RWPE2 (cell line): Measurements from ENCODE around the gene RAB11A.

ENCODE experiments used
- ATAC-seq: fragments of 200-7000 bp; cut with Tn5 transposase; 3 replicates; pipeline ENCODE4 v1.9.1; 2021; ENCODE audit warnings: low read depth
- DNase-seq: peaks from one replicate; pipeline ENCODE4 v3.0.0-alpha.2; 2020; ENCODE audit warnings: low spot score
- H3K27ac ChIP-seq: fragments of 450-650 bp; 2 replicates; pipeline ENCODE4 v1.5.1; 2017; ENCODE audit warnings: mild to moderate bottlenecking; ENCODE audit not compliant: poor library complexity, severe bottlenecking
- H3K27me3 ChIP-seq: fragments of 250-450 bp; sonication (Bioruptor Pico); 2 replicates; pipeline ENCODE4 v1.5.1; 2021; ENCODE audit warnings: mild to moderate bottlenecking, moderate library complexity; ENCODE audit not compliant: insufficient read depth, poor library complexity, severe bottlenecking
- H3K36me3 ChIP-seq: fragments of 250-450 bp; sonication (Bioruptor Pico); 2 replicates; pipeline ENCODE4 v1.5.1; 2020; ENCODE audit warnings: low read depth, mild to moderate bottlenecking, moderate library complexity
- H3K4me1 ChIP-seq: fragments of 250-450 bp; sonication (Bioruptor Pico); 2 replicates; pipeline ENCODE4 v1.5.1; 2021; ENCODE audit warnings: mild to moderate bottlenecking, moderate library complexity; ENCODE audit not compliant: insufficient read depth, poor library complexity, severe bottlenecking
- H3K4me3 ChIP-seq: fragments of 250-450 bp; sonication (Bioruptor Pico); 2 replicates; pipeline ENCODE4 v1.5.1; 2021; ENCODE audit warnings: mild to moderate bottlenecking, moderate library complexity; ENCODE audit not compliant: severe bottlenecking
- H3K9me3 ChIP-seq: fragments of 250-450 bp; sonication (Bioruptor Pico); 2 replicates; pipeline ENCODE4 v1.5.1; 2021; ENCODE audit warnings: mild to moderate bottlenecking, moderate library complexity; ENCODE audit not compliant: severe bottlenecking
- TF ChIP-seq, protein P1 (sequence below): fragments of 450-650 bp; IDR thresholded peaks from one replicate; pipeline ENCODE4 v1.5.1; 2017; ENCODE audit warnings: mild to moderate bottlenecking, moderate library complexity; ENCODE audit not compliant: poor library complexity, severe bottlenecking

Gene RAB11A

DNA sequence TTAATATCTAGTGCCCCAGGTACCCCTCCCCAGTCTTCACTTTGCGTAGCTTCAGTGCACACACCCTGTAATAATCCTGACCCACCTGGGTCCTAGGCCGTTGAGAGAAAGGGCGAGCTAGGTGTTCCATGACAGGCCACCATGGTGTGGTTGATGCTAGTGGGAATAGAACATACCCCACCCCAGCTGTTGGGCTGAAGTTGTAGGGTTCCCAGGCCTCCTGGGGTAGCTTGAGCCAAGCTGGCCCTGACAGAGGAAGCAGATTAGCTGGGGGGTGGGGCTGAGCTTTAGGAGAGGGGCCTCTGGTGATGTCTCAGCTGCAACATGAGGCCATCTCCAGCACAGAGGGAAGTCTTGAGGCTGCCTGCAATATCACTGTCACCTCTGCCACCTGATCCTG is 40.5 kb downstream of the RAB11A start:
- no peaks in the 10 kb centered on the region for H3K27me3 ChIP-seq
- no peaks in the 10 kb centered on the region for H3K4me1 ChIP-seq
- TF ChIP-seq, protein P1, sequence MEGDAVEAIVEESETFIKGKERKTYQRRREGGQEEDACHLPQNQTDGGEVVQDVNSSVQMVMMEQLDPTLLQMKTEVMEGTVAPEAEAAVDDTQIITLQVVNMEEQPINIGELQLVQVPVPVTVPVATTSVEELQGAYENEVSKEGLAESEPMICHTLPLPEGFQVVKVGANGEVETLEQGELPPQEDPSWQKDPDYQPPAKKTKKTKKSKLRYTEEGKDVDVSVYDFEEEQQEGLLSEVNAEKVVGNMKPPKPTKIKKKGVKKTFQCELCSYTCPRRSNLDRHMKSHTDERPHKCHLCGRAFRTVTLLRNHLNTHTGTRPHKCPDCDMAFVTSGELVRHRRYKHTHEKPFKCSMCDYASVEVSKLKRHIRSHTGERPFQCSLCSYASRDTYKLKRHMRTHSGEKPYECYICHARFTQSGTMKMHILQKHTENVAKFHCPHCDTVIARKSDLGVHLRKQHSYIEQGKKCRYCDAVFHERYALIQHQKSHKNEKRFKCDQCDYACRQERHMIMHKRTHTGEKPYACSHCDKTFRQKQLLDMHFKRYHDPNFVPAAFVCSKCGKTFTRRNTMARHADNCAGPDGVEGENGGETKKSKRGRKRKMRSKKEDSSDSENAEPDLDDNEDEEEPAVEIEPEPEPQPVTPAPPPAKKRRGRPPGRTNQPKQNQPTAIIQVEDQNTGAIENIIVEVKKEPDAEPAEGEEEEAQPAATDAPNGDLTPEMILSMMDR, result no peak
- H3K36me3 ChIP-seq, result peaks cover 27% of the 10 kb centered on the region
- ATAC-seq, result no peak
- no peak overlapping the region for H3K27ac ChIP-seq
- DNase-seq, result peak; percentile 53
- H3K4me3 ChIP-seq, result no peak overlapping the region
- H3K9me3 ChIP-seq, result no peaks in the 10 kb centered on the region

DNA sequence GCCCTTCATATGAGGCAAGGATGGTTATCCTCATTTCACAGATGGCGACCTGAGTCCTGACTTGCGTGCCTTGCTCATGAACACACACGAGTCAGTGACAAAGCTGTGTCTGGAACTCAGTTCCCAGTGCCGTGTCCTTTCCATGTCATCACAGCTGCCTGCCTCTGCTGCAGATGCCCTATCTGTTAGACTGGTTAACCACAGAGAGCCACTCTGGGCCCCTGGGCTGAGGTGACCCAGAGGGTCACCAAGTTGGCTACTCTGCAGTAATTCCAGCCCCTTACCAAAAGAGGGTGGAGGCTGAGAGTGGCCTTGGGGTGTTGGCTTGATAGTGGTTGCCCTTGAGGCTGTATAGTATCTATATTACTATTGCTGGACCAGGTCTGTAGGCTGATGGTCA is 41.0 kb downstream of the RAB11A start:
- ATAC-seq, result no peak
- TF ChIP-seq, protein P1, result no peak
- DNase-seq, result peak; percentile 57

DNA sequence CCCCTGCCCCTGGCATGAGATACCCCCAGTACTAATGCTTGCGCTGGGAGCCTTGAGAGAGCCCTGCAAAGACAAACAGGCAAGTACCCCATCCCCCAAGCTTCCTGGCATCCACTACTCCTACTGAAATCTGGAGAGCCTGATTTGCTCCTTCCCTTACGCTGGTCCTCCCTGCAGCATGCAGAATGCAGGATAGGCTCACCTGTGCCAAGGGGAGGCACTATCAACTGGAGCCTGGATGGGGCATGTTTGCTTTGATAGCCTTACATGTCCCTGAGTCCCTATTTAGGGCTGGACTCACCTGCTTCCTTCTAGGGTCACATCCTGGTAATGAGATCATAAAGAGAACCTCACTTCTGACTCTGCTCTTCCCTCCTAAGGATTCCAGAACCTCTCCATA is 42.9 kb downstream of the RAB11A start:
- TF ChIP-seq, protein P1, result no peak
- Histone ChIP-seq H3K36me3 (peaks cover 10% of the 10 kb centered on the region), H3K4me3 (no peak overlapping the region), H3K27me3 (no peaks in the 10 kb centered on the region), H3K9me3 (no peaks in the 10 kb centered on the region), H3K27ac (no peak overlapping the region), H3K4me1 (no peaks in the 10 kb centered on the region)
- ATAC-seq (no peak), DNase-seq (peak; percentile 44)

More for the DNA sequence above, 41.0 kb downstream of the RAB11A start:
- Histone ChIP-seq H3K27me3 (no peaks in the 10 kb centered on the region), H3K4me3 (no peak overlapping the region), H3K4me1 (no peaks in the 10 kb centered on the region), H3K36me3 (peaks cover 22% of the 10 kb centered on the region), H3K27ac (no peak overlapping the region), H3K9me3 (no peaks in the 10 kb centered on the region)

DNA sequence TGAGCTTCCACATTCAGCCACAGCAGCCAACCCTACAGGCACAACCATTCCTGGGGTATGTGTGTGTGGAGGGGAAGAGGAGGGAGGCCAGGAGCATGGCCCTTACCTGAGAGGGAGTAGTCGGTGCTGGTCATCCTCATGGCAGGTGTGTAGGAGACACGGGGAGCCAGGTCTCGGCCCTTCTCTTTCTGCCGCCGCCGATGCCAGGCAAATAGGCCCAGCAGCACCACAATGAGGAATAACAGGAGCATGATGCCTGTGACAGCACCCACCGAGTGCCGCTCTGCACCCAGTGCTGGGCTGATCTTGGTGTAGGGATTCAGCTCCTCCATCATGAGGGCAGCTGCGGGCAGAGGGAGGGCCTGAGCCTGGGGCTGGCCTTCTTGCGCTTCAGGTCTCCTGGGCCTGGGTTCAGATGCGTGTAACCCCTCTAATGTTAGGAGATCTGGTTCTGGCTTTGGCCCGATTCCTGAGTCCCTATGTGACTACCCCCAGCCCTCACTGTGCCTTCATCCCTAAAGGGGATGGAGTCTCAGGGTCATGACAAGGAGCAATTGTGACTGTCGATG is 44.4 kb downstream of the RAB11A start:
- Histone ChIP-seq H3K4me3 (no peak overlapping the region), H3K27ac (no peak overlapping the region), H3K36me3 (no peaks in the 10 kb centered on the region), H3K4me1 (no peaks in the 10 kb centered on the region), H3K9me3 (no peaks in the 10 kb centered on the region), H3K27me3 (no peaks in the 10 kb centered on the region)
- TF ChIP-seq, protein P1, result no peak
- ATAC-seq (no peak), DNase-seq (peak; percentile 49)

DNA sequence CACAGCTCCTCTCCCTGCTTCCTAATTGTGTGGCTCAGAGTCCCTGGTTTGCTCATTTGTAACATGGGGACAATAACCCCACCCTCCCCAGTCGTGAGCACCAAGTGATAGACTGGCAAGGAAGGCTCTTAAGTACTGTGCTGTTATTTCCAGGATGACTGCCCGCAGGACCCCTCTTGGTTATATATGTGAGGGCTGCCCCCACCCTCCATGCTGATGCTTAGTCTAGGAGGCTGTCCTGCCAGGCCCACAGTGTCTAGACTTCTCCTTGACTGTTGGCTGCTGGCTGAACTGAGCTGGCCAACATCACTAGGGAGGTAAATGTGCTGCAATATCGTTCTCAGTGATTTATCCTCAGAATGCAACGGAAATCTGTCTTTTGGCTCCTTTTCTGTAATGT is 45.1 kb downstream of the RAB11A start:
- TF ChIP-seq, protein P1, result no peak
- Histone ChIP-seq H3K27me3 (no peaks in the 10 kb centered on the region), H3K9me3 (no peaks in the 10 kb centered on the region), H3K4me3 (no peak overlapping the region), H3K4me1 (no peaks in the 10 kb centered on the region), H3K27ac (no peak overlapping the region), H3K36me3 (no peaks in the 10 kb centered on the region)
- no peak for ATAC-seq
- DNase-seq, result peak; percentile 37
